Activated gamma-delta T cell treated with Interleukin-2 at 50 U/mL for 16 hours (primary cell): ENCODE measurements around the gene PDYN.

ENCODE experiments used
- DNase-seq: peaks from one replicate; pipeline ENCODE4 v3.0.0-alpha.2; 2020

The PDYN gene

DNA sequence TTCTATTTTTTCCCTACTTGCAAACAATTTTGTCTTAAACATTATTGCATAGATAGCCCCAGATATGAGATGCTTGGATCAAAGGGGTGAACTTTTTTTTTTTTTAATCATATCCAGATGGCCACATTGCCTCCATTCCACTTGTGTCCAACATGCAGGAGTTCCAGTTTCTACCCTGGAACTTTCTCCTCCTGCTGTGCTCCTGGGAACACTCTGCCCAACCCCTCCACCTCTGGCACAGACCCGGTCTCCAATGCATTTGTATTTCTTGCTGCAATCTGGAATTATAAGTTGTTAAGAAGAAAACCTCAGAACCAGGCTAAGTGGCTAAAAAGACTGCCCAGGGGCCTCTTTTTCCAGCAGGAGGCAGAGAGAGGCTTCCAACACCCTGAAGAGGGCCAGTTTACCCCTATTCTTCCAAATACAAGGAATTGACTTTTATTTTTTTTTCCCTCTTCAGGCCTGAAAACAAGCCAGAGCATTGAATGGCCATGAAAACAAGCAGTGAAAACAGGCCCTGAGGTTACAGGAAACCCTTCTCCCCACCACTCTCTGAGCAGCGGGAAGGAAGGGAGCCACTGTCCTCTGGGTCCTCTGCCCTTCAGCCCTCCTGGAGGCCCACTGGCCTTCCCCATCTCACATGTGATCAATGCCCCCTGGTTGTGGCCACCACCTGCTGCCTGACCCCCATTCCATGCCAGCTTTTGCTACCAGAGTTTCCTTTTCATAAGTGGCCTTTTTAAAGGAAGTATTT is 44.3 kb downstream of the PDYN start:
- no peak for DNase-seq

DNA sequence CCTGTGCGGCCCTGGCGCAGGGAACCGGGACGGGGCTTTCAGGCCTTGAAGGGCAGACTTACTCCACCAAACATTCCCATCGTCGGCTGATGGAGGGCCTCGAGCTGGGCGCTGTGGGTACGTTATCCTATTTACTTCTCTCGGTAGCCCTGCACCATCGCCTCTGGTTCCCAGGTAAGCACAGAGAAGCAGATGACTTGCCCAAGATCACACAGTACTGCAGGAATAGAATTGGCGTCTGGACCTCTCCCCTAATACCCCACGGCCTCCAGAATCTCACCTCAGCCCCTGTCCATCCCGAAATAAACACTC is 46.4 kb downstream of the PDYN start:
- no peak for DNase-seq

DNA sequence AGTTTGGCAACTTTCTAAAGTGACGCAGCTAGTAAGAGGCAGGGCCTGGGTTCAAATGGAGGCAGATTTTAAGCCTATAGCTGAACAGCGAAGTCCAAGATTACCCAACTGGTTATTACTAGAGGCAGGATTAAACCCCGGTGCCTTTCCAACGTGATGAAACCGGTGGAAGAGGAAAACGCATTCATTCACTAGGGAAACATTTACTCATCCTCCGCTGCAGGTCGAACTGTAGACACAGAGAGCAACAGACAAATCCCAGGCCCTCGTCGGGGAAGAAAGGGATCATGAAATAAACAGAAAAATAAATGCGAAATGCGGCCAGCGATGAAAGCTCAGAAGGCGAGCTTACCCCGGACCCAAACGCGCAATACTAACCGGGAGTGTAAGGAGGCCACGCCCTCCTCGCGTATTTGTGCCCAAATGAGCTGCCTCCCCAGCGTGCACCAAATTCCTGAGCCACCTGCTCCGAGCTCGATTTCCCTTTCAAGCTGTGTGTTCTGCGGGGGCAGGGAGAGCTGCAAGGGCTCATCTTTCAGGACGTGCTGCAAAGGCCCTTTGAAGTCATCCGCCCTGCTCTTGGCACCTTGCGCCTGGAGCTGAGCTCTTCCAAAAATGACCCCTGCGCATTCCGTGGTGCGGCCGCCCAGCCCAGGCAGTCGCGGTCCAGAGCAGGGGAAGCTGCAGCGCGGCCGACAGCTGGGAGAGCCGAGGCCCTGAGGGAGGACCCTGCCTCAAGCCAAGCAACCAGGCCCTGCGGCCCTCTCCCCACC is 46.9 kb downstream of the PDYN start:
- no peak for DNase-seq

- DNase-seq, result no peak
Measured at GRCh38 chr20:1946442-1946761, 47.5 kb downstream of the PDYN start.

DNA sequence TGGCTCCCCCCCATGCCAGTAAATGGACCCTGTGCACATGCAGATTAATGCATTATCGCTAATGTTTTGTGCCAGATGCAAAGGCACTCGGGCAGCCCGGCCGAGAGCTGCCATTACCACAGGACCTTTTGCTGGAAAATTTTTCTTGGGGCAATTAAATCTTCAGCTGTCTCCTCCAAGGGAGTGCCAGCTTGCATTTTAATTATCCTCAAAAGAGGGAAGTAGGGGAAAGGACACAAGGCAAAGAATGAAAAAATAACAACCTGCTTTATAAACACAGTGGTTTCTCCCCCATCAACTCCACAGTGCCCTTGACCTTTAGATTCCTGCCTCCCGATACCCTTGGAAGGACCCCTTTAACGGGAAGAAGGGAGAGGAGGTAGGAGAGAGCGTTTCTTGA is 48.2 kb downstream of the PDYN start:
- DNase-seq, result no peak

DNA sequence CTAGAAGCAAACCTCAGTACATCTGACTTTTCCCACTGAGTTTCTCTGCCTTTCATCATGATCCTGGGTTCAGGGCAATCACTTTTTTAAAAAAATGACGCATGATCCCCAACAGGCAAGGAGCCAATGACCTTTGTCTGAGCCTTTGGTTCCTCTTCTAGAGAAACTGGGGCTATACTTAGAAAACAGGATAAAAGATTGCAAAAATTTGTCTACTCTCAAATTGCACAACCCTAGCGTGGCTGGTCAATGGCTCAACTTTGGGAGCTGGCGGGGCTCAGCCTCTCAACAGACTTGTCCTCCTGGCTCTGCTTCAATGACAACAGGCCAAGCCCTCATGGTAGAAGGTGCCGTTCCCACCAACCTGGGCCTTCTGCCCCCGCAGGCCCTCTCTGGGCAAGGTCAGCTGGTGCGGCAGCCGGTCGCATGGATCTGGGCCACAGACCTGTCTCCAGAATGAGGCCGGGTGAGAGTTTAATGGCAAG is 48.7 kb downstream of the PDYN start:
- no peak for DNase-seq

DNA sequence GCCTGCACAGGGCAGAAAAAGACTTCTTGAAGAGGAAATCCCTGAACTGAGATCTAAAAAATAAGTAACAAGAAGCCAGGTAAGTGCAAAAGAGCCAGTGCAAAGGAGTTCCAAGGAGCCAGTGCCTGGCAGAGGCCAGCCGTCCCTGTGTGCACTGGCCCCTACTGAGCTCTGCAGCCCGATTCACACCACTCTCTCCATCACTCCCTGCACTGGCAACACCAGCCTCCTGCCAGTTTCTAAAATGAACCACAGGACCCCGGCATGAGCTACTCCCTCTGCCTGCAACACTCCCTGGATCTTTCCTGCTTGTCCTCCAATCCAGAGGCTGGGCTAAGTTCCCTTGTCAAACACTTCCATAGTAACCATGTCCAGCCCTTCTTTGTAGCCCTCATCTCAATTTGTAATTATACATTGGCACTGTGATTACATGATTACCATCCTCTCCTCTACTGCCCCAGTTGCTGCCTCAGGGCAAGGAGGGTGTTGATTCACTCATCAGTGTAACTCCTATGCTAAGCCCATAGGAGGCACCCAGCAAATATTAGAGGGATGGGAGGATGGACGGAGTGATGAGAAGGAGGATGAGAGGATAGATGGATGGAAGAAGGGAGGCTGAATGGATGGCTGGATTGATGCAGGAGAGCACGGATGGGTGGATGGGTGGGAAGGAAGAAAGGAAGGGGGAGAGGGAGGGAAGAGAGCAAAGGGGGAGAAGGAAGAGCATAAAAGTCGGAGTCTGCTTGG is 49.3 kb downstream of the PDYN start:
- DNase-seq, result no peak

DNA sequence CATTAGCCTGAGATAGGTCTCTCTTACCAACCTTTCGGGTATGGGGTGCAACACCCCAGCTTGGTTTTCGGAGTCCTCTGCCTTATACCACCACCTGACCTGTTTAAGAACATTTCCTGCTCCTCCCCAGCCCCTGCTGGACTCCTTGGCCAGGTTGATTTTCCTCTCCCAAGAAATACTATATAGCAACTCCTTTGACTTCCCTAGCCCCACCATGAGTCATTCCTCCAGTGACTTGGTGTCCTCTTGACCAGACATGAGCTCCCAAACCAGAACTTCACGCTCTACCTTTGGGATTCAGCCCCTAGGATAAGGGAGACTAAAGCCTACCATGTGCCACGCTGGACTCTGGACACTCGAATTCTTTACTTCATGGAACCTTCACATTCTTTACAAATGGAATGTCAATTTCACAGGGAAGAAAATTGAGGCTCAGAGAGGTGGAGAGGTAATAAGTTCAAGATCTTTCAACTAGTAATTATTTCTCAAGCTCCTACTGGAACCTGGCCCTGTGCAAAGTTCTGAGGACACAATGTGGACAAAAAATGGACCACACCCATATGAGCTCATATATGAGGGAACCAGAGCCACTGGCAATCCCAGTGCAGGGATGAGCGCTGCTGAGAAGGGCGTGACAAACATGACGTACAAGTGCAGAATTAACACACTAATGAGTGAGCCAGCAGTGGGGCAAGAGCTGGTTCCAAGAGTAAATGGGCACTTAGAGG is 50.4 kb downstream of the PDYN start:
- DNase-seq, result no peak

GRCh38 chr20:1942486-1943274 is 51.2 kb downstream of the PDYN start:
- DNase-seq, result no peak

- DNase-seq, result no peak
Measured at GRCh38 chr20:1942061-1942460, 51.8 kb downstream of the PDYN start.

GRCh38 chr20:1941226-1941625 is 52.6 kb downstream of the PDYN start:
- no peak for DNase-seq

- DNase-seq, result no peak
Measured at GRCh38 chr20:1940581-1940980, 53.3 kb downstream of the PDYN start.

DNA sequence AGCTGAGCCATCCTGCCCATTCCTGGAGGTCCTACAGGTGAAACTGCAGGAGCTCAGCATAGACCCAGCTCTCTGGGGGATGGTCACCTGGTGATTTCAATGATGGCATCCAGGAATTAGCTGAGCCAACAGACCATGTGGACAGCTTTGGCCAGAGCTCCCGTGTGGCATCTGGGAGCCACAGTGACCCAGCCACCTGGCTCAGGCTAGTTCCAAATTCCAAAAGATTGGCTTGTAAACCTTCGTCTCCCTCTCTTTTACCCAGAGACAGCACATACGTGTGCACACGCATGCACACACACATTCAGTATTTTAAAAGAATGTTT is 54.6 kb downstream of the PDYN start:
- no peak for DNase-seq

GRCh38 chr20:1938464-1939269 is 55.2 kb downstream of the PDYN start:
- DNase-seq, result no peak

GRCh38 chr20:1937316-1937976 is 56.4 kb downstream of the PDYN start:
- DNase-seq, result no peak

- no peak for DNase-seq
Measured at GRCh38 chr20:1935696-1936366, 58.0 kb downstream of the PDYN start.

- DNase-seq, result no peak
Measured at GRCh38 chr20:1934721-1935573, 58.9 kb downstream of the PDYN start.

DNA sequence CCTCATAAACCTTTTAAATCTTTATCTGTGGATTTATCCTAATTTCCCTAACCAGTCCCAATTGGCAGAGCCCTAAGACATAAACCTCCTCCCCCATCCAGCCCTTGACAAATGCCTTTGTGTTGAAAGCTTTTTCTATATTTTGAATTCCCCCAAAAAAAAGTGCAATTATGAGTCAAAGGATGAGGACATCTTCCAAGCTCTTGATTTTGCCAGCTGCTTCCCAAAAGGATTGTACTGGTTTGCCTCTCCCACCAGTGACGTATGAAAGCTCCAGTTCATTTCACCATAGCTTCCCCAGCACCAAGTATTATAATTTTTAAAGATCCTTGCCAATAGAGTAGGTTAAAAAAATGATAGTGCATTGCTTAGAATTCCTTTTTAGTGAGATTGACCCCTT is 59.7 kb downstream of the PDYN start:
- no peak for DNase-seq

- DNase-seq, result no peak
Measured at GRCh38 chr20:1933465-1933870, 60.4 kb downstream of the PDYN start.

- no peak for DNase-seq
Measured at GRCh38 chr20:1932971-1933370, 60.9 kb downstream of the PDYN start.
